ENCODE data around the gene PLA2R1. TPM values are rescaled to one million over a fixed set of nuclear protein-coding genes. Genes with fewer than 3 reads are reported as not detected.

PLA2R1 gene
- polyA plus RNA-seq, 1 of the 3 experiments (the other 2 are of a cell fraction) = not detected

DNA sequence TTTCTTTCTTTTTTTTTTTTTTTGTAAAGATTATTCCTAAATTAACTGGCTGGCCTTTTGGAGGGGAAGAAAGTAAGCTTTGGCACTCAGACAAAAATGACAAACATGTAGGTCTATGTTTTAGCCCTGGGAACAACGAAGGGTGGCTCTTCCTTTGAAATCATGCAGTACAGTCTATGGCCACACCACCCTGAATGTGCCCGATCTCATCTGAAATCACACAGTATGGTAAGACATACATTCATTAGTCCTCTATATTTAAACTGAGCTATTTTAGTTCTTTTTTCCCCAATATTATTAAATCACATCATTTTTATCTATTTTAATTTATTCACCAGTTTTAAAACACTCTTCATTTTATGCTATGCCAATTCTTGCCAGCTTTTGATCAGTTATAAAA, 48.2 kb downstream of the PLA2R1 start:
- Histone ChIP-seq H3K79me2 (ENCODE audit: insufficient read depth) (no peaks in the 10 kb centered on the region), H3K27ac (ENCODE audit: low read depth in 2 of 2, low read length in 1 of 2) (no peak overlapping the region), H3F3A (replicated peaks; ENCODE audit: insufficient read depth) (no peaks in the 10 kb centered on the region), H3K9ac (no peak overlapping the region), H3K4me2 (no peak overlapping the region), H3K4me3 (ENCODE audit: low read depth in 2 of 2, low read length in 1 of 2) (no peak overlapping the region), H2AFZ (ENCODE audit: low read depth) (no peak overlapping the region), H4K20me1 (ENCODE audit: insufficient read depth) (no peaks in the 10 kb centered on the region), H3K36me3 (replicated peaks in 1 of 2; ENCODE audit: control insufficient read depth in 1 of 2, insufficient read depth in 2 of 2, low read length in 1 of 2) (no peaks in the 10 kb centered on the region), H3K9me2 (no peaks in the 10 kb centered on the region), H3K9me3 (no peaks in the 10 kb centered on the region), H3K4me1 (ENCODE audit: control insufficient read depth in 1 of 2, insufficient read depth in 2 of 2, low read depth in 1 of 2, low read length in 1 of 2) (peaks cover 0 to 6% of the 10 kb centered on the region in 2 experiments; a peak in 2 of 4 replicates), H3K27me3 (ENCODE audit: insufficient read depth) (no peaks in the 10 kb centered on the region; the same call in 1 of the 2 replicates)
- DNase-seq = no peak
- TF ChIP-seq NRF1 (IDR thresholded peaks at IDR 0.05; ENCODE audit: low read depth, low read length) = no peak
- no peak for TF ChIP-seq RXRA (IDR thresholded peaks at IDR 0.05; ENCODE audit: borderline replicate concordance, low read depth)
- no peak for TF ChIP-seq FOSL2 (IDR thresholded peaks at IDR 0.05; ENCODE audit: borderline replicate concordance, low read depth)
- no peak for TF ChIP-seq CHD2 (IDR thresholded peaks at IDR 0.05; ENCODE audit: low read length, partially characterized antibody)
- no peak for TF ChIP-seq GATA2 (CRISPR knock-in tag; IDR thresholded peaks at IDR 0.05)
- TF ChIP-seq TAF1 (IDR thresholded peaks at IDR 0.05; ENCODE audit: borderline replicate concordance, low read depth, low read length) = no peak
- TF ChIP-seq ELF1 (IDR thresholded peaks at IDR 0.05) = no peak
- TF ChIP-seq MEF2A (IDR thresholded peaks at IDR 0.05; ENCODE audit: borderline replicate concordance, low read depth) = no peak
- TF ChIP-seq, protein P1, sequence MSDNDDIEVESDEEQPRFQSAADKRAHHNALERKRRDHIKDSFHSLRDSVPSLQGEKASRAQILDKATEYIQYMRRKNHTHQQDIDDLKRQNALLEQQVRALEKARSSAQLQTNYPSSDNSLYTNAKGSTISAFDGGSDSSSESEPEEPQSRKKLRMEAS (IDR thresholded peaks at IDR 0.05; ENCODE audit: low read depth) = no peak
- TF ChIP-seq, protein P2, sequence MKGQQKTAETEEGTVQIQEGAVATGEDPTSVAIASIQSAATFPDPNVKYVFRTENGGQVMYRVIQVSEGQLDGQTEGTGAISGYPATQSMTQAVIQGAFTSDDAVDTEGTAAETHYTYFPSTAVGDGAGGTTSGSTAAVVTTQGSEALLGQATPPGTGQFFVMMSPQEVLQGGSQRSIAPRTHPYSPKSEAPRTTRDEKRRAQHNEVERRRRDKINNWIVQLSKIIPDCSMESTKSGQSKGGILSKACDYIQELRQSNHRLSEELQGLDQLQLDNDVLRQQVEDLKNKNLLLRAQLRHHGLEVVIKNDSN (IDR thresholded peaks at IDR 0.05; ENCODE audit: borderline replicate concordance, low read depth) = no peak
- no peak for TF ChIP-seq NFIC (IDR thresholded peaks at IDR 0.05; ENCODE audit: borderline replicate concordance)
- WGBS (ENCODE audit: low lambda C conversion rate) = 55% methylated on average over 2 of the region's 2 CpGs
- ChIA-PET CTCF (interaction anchor here (0.7 to 1.7 kb wide), 2 partner anchors 9 to 19 kb away, joined by 3 to 4 read pairs; no protein-coding TSS in a partner anchor), POLR2A (no interaction called here)

DNA sequence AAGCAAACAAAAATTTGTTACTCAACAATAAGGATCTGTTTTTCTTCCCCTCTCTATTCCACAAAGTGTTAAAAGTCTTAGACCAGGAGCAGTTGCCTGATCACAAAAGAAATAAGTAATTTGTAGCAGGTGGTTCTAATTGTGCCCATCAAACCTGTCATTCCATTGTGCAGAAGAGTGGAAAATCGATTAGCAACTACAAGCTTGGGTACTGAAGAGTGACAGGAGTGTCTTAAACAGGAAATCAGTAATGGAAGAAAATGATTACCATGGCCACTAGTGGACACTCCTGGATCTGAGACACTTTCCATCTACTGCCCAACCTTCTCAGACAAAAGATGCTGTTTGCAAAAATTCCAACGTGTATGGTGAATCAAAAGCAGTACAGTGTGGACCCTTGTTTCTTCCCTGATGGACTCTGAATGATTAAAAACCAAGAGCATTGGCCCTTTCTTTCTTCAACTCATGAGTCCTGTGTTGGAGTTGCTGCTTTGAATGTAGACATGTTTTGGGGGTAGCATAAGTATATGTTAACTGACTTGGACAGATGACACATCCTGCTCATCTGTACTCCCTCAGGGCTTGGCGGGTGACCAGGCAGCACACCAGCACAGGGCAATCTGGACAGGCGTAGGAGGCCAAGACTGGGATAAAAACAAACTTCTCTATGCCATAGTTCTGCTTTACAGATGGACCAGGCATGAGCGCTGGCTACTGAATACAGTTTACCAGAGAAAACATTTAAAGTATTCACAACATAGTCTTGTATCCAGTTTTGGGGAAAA, 51.9 kb downstream of the PLA2R1 start:
- no peaks in the 10 kb centered on the region for H3K9me3 ChIP-seq

More for the DNA sequence above, 51.9 kb downstream of the PLA2R1 start:
- Histone ChIP-seq H3K9me2 (no peaks in the 10 kb centered on the region), H3K27ac (ENCODE audit: low read depth in 2 of 2, low read length in 1 of 2) (no peak overlapping the region), H3K9ac (no peak overlapping the region), H3K4me1 (ENCODE audit: control insufficient read depth in 1 of 2, insufficient read depth in 2 of 2, low read depth in 1 of 2, low read length in 1 of 2) (peaks cover 0 to 6% of the 10 kb centered on the region in 2 experiments; a peak in 2 of 4 replicates), H2AFZ (ENCODE audit: low read depth) (no peak overlapping the region), H4K20me1 (ENCODE audit: insufficient read depth) (no peaks in the 10 kb centered on the region), H3K79me2 (ENCODE audit: insufficient read depth) (no peaks in the 10 kb centered on the region), H3K27me3 (ENCODE audit: insufficient read depth) (no peaks in the 10 kb centered on the region; the same call in 1 of the 2 replicates), H3F3A (replicated peaks; ENCODE audit: insufficient read depth) (no peaks in the 10 kb centered on the region), H3K4me3 (ENCODE audit: low read depth in 2 of 2, low read length in 1 of 2) (no peak overlapping the region), H3K4me2 (no peak overlapping the region), H3K36me3 (replicated peaks in 1 of 2; ENCODE audit: control insufficient read depth in 1 of 2, insufficient read depth in 2 of 2, low read length in 1 of 2) (no peaks in the 10 kb centered on the region)
- TF ChIP-seq, protein P1 (IDR thresholded peaks at IDR 0.05; ENCODE audit: low read depth) = no peak
- TF ChIP-seq, protein P3, sequence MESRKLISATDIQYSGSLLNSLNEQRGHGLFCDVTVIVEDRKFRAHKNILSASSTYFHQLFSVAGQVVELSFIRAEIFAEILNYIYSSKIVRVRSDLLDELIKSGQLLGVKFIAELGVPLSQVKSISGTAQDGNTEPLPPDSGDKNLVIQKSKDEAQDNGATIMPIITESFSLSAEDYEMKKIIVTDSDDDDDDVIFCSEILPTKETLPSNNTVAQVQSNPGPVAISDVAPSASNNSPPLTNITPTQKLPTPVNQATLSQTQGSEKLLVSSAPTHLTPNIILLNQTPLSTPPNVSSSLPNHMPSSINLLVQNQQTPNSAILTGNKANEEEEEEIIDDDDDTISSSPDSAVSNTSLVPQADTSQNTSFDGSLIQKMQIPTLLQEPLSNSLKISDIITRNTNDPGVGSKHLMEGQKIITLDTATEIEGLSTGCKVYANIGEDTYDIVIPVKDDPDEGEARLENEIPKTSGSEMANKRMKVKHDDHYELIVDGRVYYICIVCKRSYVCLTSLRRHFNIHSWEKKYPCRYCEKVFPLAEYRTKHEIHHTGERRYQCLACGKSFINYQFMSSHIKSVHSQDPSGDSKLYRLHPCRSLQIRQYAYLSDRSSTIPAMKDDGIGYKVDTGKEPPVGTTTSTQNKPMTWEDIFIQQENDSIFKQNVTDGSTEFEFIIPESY (IDR thresholded peaks at IDR 0.05; ENCODE audit: borderline replicate concordance, low read depth) = no peak
- TF ChIP-seq RCOR1 (IDR thresholded peaks at IDR 0.05; ENCODE audit: low read length) = peak; percentile 14; the same call in 1 of the 2 replicates
- TF ChIP-seq, protein P4, sequence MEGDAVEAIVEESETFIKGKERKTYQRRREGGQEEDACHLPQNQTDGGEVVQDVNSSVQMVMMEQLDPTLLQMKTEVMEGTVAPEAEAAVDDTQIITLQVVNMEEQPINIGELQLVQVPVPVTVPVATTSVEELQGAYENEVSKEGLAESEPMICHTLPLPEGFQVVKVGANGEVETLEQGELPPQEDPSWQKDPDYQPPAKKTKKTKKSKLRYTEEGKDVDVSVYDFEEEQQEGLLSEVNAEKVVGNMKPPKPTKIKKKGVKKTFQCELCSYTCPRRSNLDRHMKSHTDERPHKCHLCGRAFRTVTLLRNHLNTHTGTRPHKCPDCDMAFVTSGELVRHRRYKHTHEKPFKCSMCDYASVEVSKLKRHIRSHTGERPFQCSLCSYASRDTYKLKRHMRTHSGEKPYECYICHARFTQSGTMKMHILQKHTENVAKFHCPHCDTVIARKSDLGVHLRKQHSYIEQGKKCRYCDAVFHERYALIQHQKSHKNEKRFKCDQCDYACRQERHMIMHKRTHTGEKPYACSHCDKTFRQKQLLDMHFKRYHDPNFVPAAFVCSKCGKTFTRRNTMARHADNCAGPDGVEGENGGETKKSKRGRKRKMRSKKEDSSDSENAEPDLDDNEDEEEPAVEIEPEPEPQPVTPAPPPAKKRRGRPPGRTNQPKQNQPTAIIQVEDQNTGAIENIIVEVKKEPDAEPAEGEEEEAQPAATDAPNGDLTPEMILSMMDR (IDR thresholded peaks at IDR 0.05) = no peak
- TF ChIP-seq EP300 (IDR thresholded peaks at IDR 0.05; ENCODE audit: borderline replicate concordance in 1 of 2, low read depth in 1 of 2, low read length in 1 of 2) = peak in 1 of 2 experiments; percentile 56; a peak in 1 of 4 replicates
- DNase-seq = peak; percentile 44
- WGBS (ENCODE audit: low lambda C conversion rate) = 34% methylated on average over 5 of the region's 5 CpGs
- POLR2A ChIA-PET = no interaction called here
- CTCF ChIA-PET = no interaction called here

Measured in SK-N-SH (cell line).